PC-3 (cell line): ENCODE measurements around the gene SGPL1. TPM values are rescaled to one million over a fixed set of nuclear protein-coding genes. Genes with fewer than 3 reads are reported as not detected.

ENCODE experiments used
- ATAC-seq: fragments of 200-7000 bp; cut with Tn5 transposase; 2 replicates; pipeline ENCODE4 v1.9.1; 2020; ENCODE audit warnings: mild to moderate bottlenecking, moderate library complexity
- BruUV-seq: library from RNA; stranded (reverse); fragments of 400-500 nt; replicated peaks from 2 replicates; lab custom pipeline; 2021; lab: Mats Ljungman, UMichigan
- CTCF ChIA-PET: fragments of 300-600 bp; sonication (Branson Sonifier 250); formaldehyde crosslinking; loops from one replicate; lab custom pipeline; 2022; ENCODE audit warnings: antibody characterized with exemption; lab: Charles Lee
- POLR2A ChIA-PET: fragments of 300-600 bp; sonication (Branson Sonifier 250); formaldehyde crosslinking; loops from one replicate; lab custom pipeline; 2022; ENCODE audit warnings: antibody characterized with exemption; ENCODE audit not compliant: unreplicated experiment; lab: Charles Lee
- DNase-seq: peaks from one replicate; pipeline ENCODE4 v3.0.0-alpha.2; 2015
- H2AFZ ChIP-seq: fragments of 300-600 bp; sonication (generic); 2 replicates; pipeline ENCODE4 v1.6.0; 2016; ENCODE audit warnings: antibody characterized with exemption, low read length
- H3F3A ChIP-seq: fragments of 300-600 bp; sonication (generic); one replicate; pipeline ENCODE4 v1.6.0; 2017; ENCODE audit warnings: antibody characterized with exemption, low read length, control low read depth, mild to moderate bottlenecking; ENCODE audit not compliant: unreplicated experiment
- H3K27ac ChIP-seq: fragments of 300-600 bp; sonication (generic); 2 replicates; pipeline ENCODE4 v1.5.1; 2016; ENCODE audit warnings: mild to moderate bottlenecking, low read length
- H3K27me3 ChIP-seq: fragments of 300-600 bp; sonication (generic); 2 replicates; pipeline ENCODE4 v1.6.1; 2016; ENCODE audit warnings: low read length, mixed read lengths
- H3K36me3 ChIP-seq: fragments of 300-600 bp; sonication (generic); 2 replicates; pipeline ENCODE4 v1.6.1; 2016; ENCODE audit warnings: low read depth, mixed run types, low read length, mixed read lengths
- H3K4me1 ChIP-seq: fragments of 300-600 bp; sonication (generic); 2 replicates; pipeline ENCODE4 v1.5.1; 2016; ENCODE audit warnings: low read length; ENCODE audit not compliant: insufficient read depth
- H3K4me2 ChIP-seq: fragments of 300-600 bp; sonication (generic); 2 replicates; pipeline ENCODE4 v1.6.0; 2016; ENCODE audit warnings: low read length
- H3K4me3 ChIP-seq: fragments of 300-600 bp; sonication (generic); 2 replicates; pipeline ENCODE4 v1.5.1; 2016; ENCODE audit warnings: mild to moderate bottlenecking, low read length, mixed read lengths
- H3K79me2 ChIP-seq: fragments of 300-600 bp; sonication (generic); 2 replicates; pipeline ENCODE4 v1.6.1; 2017; ENCODE audit warnings: low read length, mixed read lengths
- H3K9ac ChIP-seq: fragments of 300-600 bp; sonication (generic); 2 replicates; pipeline ENCODE4 v1.6.0; 2016; ENCODE audit warnings: mild to moderate bottlenecking, low read length
- H3K9me2 ChIP-seq: fragments of 300-600 bp; sonication (generic); replicated peaks from 2 replicates; pipeline ENCODE4 v1.6.1; 2016; ENCODE audit warnings: mixed run types, low read length, mixed read lengths
- H3K9me3 ChIP-seq: fragments of 300-600 bp; sonication (generic); 2 replicates; pipeline ENCODE4 v1.6.1; 2016; ENCODE audit warnings: low read length, mixed read lengths
- H4K20me1 ChIP-seq: fragments of 300-600 bp; sonication (generic); 2 replicates; pipeline ENCODE4 v1.6.1; 2016; ENCODE audit warnings: low read length, mixed read lengths
- EZH2 ChIP-seq: fragments of 300-600 bp; sonication (generic); IDR thresholded peaks from one replicate; pipeline ENCODE4 v1.6.1; 2017; ENCODE audit warnings: antibody characterized with exemption, mild to moderate bottlenecking, low read length; ENCODE audit not compliant: unreplicated experiment
- EZH2phosphoT487 ChIP-seq: fragments of 300-600 bp; sonication (generic); IDR thresholded peaks from 2 replicates; pipeline ENCODE4 v1.6.1; 2018; ENCODE audit warnings: mild to moderate bottlenecking, antibody characterized with exemption, low read length, borderline replicate concordance
- intact Hi-C: fragments of 100-400 bp; cut with micrococcal nuclease; formaldehyde crosslinking; loops from 2 replicates; pipeline ENCODE4 v1.9.0; 2023
- total RNA-seq: library from RNA; depleted of rRNA; stranded (reverse); fragments of >200 nt; gene quantifications from 2 replicates; pipeline ENCODE4 v1.2.3, GENCODE V29; 2014
- TF ChIP-seq, protein P1 (sequence below): fragments of 300-600 bp; sonication (generic); conservative IDR thresholded peaks from 2 replicates; pipeline ENCODE4 v1.5.1; 2017; ENCODE audit warnings: antibody characterized with exemption, low read depth, mild to moderate bottlenecking, low read length

The SGPL1 gene
- total RNA-seq, 1 experiment from 2014 or later: 77.6 TPM

DNA sequence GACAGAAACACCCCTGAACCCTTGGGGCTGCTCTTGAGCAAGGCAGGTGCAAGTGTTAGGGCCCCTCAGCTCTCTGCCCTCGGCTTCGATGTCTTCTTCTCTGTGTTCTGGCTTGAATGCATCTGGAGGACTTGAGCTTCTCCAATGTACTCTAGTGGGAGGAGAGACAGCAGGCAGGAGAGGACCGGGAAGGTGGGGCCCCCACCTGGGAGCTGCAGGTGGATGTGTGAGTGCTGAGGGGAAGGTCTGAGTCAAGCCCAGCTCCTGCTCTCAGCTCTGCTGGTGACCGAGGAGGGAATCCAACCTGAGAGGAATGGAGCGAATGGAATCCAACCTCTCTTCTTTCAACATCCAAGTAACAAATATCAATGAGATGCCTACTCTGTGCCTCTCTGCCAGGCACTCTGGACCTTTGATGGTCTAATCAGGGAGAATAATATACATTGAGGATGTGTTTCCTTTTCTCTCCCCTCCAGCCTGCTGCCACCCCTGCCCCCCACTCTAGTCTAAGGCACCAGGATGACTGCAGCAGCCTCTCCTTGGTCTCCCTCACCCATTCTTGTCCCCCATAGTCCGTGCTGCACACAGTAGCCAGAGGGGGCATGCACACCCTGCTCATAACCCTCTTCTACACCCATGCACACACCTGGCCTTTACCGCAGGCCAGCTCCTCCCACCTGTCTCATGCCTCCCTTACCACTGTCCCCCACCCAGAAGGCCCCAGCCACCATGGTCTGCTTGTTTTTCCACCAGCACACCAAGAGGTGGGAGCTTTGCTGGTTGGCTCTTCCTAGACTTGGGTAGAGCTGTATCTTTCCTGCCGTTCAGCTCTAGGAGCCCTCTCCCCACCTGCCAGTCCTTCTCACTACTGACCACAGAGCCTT is 44.2 kb upstream of the SGPL1 start:
- Histone ChIP-seq H3K9me3 (no peaks in the 10 kb centered on the region), H3K9ac (no peak overlapping the region), H3K36me3 (no peaks in the 10 kb centered on the region), H3K79me2 (no peaks in the 10 kb centered on the region), H3F3A (no peaks in the 10 kb centered on the region), H3K9me2 (no peaks in the 10 kb centered on the region), H2AFZ (no peak overlapping the region), H3K4me3 (no peak overlapping the region), H3K4me1 (no peaks in the 10 kb centered on the region), H3K27me3 (no peaks in the 10 kb centered on the region), H3K27ac (no peak overlapping the region), H3K4me2 (no peak overlapping the region), H4K20me1 (no peaks in the 10 kb centered on the region)
- intact Hi-C loops: no loop called here
- CTCF ChIA-PET: no interaction called here
- no TSS peak for BruUV-seq
- TF ChIP-seq EZH2 (no peak), EZH2phosphoT487 (no peak)
- TF ChIP-seq, protein P1, sequence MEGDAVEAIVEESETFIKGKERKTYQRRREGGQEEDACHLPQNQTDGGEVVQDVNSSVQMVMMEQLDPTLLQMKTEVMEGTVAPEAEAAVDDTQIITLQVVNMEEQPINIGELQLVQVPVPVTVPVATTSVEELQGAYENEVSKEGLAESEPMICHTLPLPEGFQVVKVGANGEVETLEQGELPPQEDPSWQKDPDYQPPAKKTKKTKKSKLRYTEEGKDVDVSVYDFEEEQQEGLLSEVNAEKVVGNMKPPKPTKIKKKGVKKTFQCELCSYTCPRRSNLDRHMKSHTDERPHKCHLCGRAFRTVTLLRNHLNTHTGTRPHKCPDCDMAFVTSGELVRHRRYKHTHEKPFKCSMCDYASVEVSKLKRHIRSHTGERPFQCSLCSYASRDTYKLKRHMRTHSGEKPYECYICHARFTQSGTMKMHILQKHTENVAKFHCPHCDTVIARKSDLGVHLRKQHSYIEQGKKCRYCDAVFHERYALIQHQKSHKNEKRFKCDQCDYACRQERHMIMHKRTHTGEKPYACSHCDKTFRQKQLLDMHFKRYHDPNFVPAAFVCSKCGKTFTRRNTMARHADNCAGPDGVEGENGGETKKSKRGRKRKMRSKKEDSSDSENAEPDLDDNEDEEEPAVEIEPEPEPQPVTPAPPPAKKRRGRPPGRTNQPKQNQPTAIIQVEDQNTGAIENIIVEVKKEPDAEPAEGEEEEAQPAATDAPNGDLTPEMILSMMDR: no peak
- POLR2A ChIA-PET: interaction anchor here (0.5 kb wide), 1 partner anchor 559 kb away, joined by 24 read pairs; no protein-coding TSS in a partner anchor
- ATAC-seq (no peak), DNase-seq (no peak)

GRCh38 chr10:70772627-70773026 is 43.1 kb upstream of the SGPL1 start:
- H3K27ac ChIP-seq: no peak overlapping the region
- ChIA-PET CTCF (no interaction called here), POLR2A (no interaction called here)
- H3F3A ChIP-seq: no peaks in the 10 kb centered on the region
- intact Hi-C loops: no loop called here
- no peaks in the 10 kb centered on the region for H3K79me2 ChIP-seq
- H2AFZ ChIP-seq: no peak overlapping the region
- no peaks in the 10 kb centered on the region for H4K20me1 ChIP-seq
- no peak overlapping the region for H3K4me3 ChIP-seq
- no peaks in the 10 kb centered on the region for H3K9me3 ChIP-seq
- no peaks in the 10 kb centered on the region for H3K36me3 ChIP-seq
- ATAC-seq: no peak
- no peaks in the 10 kb centered on the region for H3K27me3 ChIP-seq
- H3K9ac ChIP-seq: no peak overlapping the region
- no peak overlapping the region for H3K4me2 ChIP-seq
- no TSS peak for BruUV-seq
- TF ChIP-seq EZH2phosphoT487 (no peak), EZH2 (no peak)
- TF ChIP-seq, protein P1: no peak
- DNase-seq: no peak
- H3K4me1 ChIP-seq: no peaks in the 10 kb centered on the region
- no peaks in the 10 kb centered on the region for H3K9me2 ChIP-seq

DNA sequence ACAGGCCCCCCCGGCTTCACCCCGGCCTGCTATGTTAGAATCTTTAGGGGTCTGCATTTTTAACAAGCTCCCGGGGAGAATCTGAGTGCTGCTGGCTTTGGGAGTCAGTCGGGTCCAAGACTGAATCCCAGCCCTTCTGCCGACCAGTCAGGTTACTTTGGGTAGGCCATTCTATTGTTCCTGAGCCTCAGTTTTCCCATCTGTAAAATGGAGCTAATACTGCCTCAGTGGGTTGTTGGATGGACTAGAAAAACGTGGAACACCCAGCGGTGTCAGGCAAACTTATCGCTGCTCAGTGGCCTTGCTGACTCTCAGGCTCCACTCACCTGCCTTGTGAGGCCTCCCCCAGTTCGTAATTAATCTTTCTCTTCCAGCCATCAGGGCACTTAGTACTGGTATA is 42.3 kb upstream of the SGPL1 start:
- Histone ChIP-seq H3K9ac (no peak overlapping the region), H3K9me3 (no peaks in the 10 kb centered on the region), H3K36me3 (no peaks in the 10 kb centered on the region), H3K4me2 (no peak overlapping the region), H3K4me1 (peaks cover 7% of the 10 kb centered on the region), H2AFZ (no peak overlapping the region), H3K9me2 (no peaks in the 10 kb centered on the region), H3K27ac (no peak overlapping the region), H4K20me1 (no peaks in the 10 kb centered on the region), H3K27me3 (no peaks in the 10 kb centered on the region), H3K79me2 (no peaks in the 10 kb centered on the region), H3K4me3 (no peak overlapping the region), H3F3A (no peaks in the 10 kb centered on the region)
- TF ChIP-seq EZH2phosphoT487 (no peak), EZH2 (no peak)
- TF ChIP-seq, protein P1: no peak
- ATAC-seq (no peak), DNase-seq (no peak)
- CTCF ChIA-PET: no interaction called here
- intact Hi-C loops: no loop called here
- BruUV-seq: no TSS peak
- POLR2A ChIA-PET: no interaction called here
